Medulla oblongata (tissue), 1 donor: ENCODE results near the gene IRGM.

Experiments
- DNase-seq: peaks from one replicate; pipeline ENCODE4 v3.0.0-alpha.2; 2015; ENCODE audit errors: extremely low spot score

The IRGM gene

GRCh38 chr5:150895431-150896428, 49.4 kb downstream of the IRGM start:
- DNase-seq: no peak
